GM12874 (cell line): ENCODE data around the gene AFAP1.

Experiments
- CTCF ChIP-seq: IDR thresholded peaks from 2 replicates; pipeline ENCODE4 v1.5.1; 2011; ENCODE audit warnings: low read depth, mild to moderate bottlenecking, control low read depth, low read length, moderate library complexity; ENCODE audit not compliant: insufficient read depth

AFAP1 gene

GRCh38 chr4:7770224-7771050 lies 169.2 kb downstream of the AFAP1 start:
- no peak for TF ChIP-seq CTCF

- no peak for TF ChIP-seq CTCF
Measured at GRCh38 chr4:7769396-7770223, 170.1 kb downstream of the AFAP1 start.

DNA sequence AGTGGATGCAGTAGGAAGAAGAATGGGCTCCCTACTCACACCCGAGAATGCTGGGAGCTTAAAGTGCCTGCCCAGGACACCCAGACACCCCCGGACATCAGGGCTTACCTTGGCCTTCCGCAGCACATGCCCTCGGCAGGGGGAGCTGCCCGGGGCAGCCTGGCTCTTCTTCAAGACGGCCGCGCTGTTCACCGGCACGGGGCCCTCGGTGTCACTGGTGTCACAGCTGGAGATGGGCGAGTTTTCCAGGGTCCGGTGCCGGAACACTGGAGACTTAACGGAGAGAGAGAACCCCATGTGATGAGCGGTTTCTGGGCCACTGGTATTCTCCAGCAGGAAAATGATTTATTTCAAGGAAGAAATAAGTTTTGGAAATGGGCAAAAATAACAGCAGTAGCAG lies 170.9 kb downstream of the AFAP1 start:
- TF ChIP-seq CTCF = no peak

DNA sequence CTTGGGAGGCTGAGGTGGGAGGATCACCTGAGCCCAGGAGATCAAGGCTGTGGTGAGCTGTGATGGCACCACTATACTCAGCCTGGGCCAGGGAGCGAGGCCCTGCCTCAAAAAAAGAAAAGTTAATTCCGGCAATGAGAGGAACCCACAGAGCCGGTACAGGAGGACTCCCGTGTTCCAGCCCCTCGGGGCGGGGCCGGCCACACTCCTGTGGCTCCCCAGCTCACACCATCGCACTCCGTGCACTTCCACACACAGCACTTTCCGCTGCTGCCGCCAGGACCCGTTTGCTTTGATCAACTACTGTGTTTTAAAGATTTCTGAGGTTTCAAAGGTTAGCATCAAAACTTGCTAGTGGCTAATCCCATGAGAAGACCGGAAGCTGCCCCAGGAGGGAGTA lies 171.7 kb downstream of the AFAP1 start:
- no peak for TF ChIP-seq CTCF

GRCh38 chr4:7767526-7767925 lies 172.1 kb downstream of the AFAP1 start:
- TF ChIP-seq CTCF = no peak

DNA sequence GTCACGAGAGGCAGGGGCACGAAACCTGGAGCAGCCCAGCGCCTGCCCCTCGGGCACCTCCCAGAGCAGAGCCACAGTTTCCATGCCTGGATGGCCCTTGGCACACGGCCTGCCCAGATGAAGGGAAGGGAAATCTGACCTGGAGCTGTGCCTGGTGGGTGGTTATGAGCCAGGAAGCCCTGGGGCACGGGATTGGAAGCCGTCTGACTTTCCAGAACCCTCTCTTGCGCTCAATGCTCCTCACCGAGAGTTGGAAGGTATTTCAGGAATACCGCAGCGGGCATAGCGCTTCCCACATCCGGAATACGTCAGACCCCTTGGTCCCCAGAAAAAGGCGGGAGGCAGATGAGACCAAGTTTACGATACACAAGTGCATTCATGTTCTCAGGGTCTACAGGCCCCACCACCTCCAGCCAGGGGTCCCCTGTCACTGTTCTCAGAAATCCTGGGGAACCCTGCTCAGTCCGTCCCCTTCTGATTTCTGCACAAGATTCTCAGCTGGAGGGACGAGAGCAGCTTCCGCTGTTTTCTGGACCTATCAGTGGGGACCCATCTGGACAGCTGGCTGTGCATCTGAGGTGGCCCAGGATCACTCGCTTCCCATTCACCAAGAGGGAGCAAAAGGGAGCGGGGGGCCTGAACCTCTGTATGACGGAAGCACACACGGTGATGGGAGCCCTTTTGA lies 172.9 kb downstream of the AFAP1 start:
- no peak for TF ChIP-seq CTCF

GRCh38 chr4:7766086-7766485 lies 173.6 kb downstream of the AFAP1 start:
- no peak for TF ChIP-seq CTCF
